Bronchial epithelial cell (primary cell): ENCODE data around the gene B4GALNT1. TPM values are rescaled to one million over a fixed set of nuclear protein-coding genes. Genes with fewer than 3 reads are reported as not detected.

Experiments
- DNase-seq: peaks from one replicate; pipeline ENCODE4 v3.0.0-alpha.2; 2010; ENCODE audit warnings: low read depth
- FAIRE-seq: peaks from 2 replicates; lab custom pipeline; 2011; peaks lifted over from hg19 to GRCh38; lab: Jason Lieb, UNC
- H3K27me3 ChIP-seq: 2 replicates; pipeline ENCODE4 v1.5.1; 2011; ENCODE audit warnings: low read length; ENCODE audit not compliant: control insufficient read depth, insufficient read depth
- H3K36me3 ChIP-seq: 2 replicates; pipeline ENCODE4 v1.5.1; 2011; ENCODE audit warnings: low read length; ENCODE audit not compliant: control insufficient read depth, insufficient read depth
- H3K4me3 ChIP-seq: 2 replicates; pipeline ENCODE4 v1.5.1; 2011; ENCODE audit warnings: mild to moderate bottlenecking, low read depth, low read length, control low read depth
- CTCF ChIP-seq: IDR thresholded peaks from 2 replicates; pipeline ENCODE4 v1.5.1; 2011; ENCODE audit warnings: mild to moderate bottlenecking, moderate library complexity, low read length, control low read depth, inconsistent platforms; ENCODE audit not compliant: insufficient read depth, severe bottlenecking
- total RNA-seq: library from RNA; depleted of rRNA; stranded (reverse); fragments of >200 nt; gene quantifications from 2 replicates; pipeline ENCODE4 v1.2.1, GENCODE V29; 2014

The B4GALNT1 gene
- total RNA-seq, 1 donor from 2014 or later, result not detected

- Histone ChIP-seq H3K36me3 (no peaks in the 10 kb centered on the region), H3K27me3 (peaks cover 41% of the 10 kb centered on the region), H3K4me3 (no peak overlapping the region)
- DNase-seq, result no peak
- FAIRE-seq, result no peak
- TF ChIP-seq CTCF, result no peak
Observed at GRCh38 chr12:57629897-57630471, 3.0 kb downstream of the B4GALNT1 start.

- Histone ChIP-seq H3K36me3 (no peaks in the 10 kb centered on the region), H3K27me3 (peaks cover 47% of the 10 kb centered on the region), H3K4me3 (no peak overlapping the region)
- DNase-seq (no peak), FAIRE-seq (peak; percentile 28)
- TF ChIP-seq CTCF, result no peak
Observed at GRCh38 chr12:57628280-57629191, 4.5 kb downstream of the B4GALNT1 start.

GRCh38 chr12:57627501-57628279, 5.3 kb downstream of the B4GALNT1 start:
- Histone ChIP-seq H3K4me3 (no peak overlapping the region), H3K27me3 (peaks cover 50% of the 10 kb centered on the region), H3K36me3 (no peaks in the 10 kb centered on the region)
- peak; percentile 5 for TF ChIP-seq CTCF
- no peak for FAIRE-seq
- no peak for DNase-seq

GRCh38 chr12:57626921-57627445, 6.0 kb downstream of the B4GALNT1 start:
- Histone ChIP-seq H3K27me3 (peaks cover 53% of the 10 kb centered on the region), H3K36me3 (no peaks in the 10 kb centered on the region), H3K4me3 (no peak overlapping the region)
- DNase-seq, result no peak
- no peak for FAIRE-seq
- TF ChIP-seq CTCF, result no peak

GRCh38 chr12:57626111-57626920, 6.7 kb downstream of the B4GALNT1 start:
- FAIRE-seq, result no peak
- no peak for TF ChIP-seq CTCF
- no peaks in the 10 kb centered on the region for H3K36me3 ChIP-seq
- peaks cover 54% of the 10 kb centered on the region for H3K27me3 ChIP-seq
- DNase-seq, result no peak
- no peak overlapping the region for H3K4me3 ChIP-seq
